ENCODE data around the gene ALCAM.

DNA sequence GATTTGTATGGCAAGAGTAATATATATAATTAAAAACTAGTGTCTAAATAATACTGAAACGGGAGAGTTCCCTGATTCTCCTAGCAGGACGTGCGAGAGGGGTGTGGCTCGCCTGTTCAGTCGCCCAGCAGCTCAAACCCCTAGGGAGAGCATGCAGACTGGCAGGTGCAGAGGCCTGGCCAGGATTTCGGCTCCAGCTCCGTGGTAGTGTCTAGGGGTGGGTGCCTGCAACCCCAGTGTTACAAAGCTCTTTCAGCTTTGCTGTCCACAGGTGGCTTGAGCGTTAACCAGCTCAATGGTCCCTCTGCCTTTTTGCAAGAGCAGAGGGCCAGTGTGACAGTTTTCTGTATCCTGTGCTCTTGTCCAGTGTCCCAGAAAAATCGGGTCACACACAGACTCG is 226.6 kb downstream of the ALCAM start:
- TF ChIP-seq, protein P1, sequence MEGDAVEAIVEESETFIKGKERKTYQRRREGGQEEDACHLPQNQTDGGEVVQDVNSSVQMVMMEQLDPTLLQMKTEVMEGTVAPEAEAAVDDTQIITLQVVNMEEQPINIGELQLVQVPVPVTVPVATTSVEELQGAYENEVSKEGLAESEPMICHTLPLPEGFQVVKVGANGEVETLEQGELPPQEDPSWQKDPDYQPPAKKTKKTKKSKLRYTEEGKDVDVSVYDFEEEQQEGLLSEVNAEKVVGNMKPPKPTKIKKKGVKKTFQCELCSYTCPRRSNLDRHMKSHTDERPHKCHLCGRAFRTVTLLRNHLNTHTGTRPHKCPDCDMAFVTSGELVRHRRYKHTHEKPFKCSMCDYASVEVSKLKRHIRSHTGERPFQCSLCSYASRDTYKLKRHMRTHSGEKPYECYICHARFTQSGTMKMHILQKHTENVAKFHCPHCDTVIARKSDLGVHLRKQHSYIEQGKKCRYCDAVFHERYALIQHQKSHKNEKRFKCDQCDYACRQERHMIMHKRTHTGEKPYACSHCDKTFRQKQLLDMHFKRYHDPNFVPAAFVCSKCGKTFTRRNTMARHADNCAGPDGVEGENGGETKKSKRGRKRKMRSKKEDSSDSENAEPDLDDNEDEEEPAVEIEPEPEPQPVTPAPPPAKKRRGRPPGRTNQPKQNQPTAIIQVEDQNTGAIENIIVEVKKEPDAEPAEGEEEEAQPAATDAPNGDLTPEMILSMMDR (conservative IDR thresholded peaks at IDR 0.05 in 1 of 2, IDR thresholded peaks at IDR 0.05 in 1 of 2; ENCODE audit: extremely low read depth in 1 of 2, insufficient read depth in 1 of 2, low read depth in 1 of 2, low read length in 2 of 2), result no peak
- no peak for TF ChIP-seq EZH2 (IDR thresholded peaks at IDR 0.05; ENCODE audit: borderline replicate concordance, low read length)
